Activated gamma-delta T cell treated with Interleukin-2 at 50 U/mL for 16 hours (primary cell): ENCODE results near the gene MYOM3.

ENCODE experiments used
- DNase-seq: peaks from one replicate; pipeline ENCODE4 v3.0.0-alpha.2; 2020

MYOM3 gene

DNA sequence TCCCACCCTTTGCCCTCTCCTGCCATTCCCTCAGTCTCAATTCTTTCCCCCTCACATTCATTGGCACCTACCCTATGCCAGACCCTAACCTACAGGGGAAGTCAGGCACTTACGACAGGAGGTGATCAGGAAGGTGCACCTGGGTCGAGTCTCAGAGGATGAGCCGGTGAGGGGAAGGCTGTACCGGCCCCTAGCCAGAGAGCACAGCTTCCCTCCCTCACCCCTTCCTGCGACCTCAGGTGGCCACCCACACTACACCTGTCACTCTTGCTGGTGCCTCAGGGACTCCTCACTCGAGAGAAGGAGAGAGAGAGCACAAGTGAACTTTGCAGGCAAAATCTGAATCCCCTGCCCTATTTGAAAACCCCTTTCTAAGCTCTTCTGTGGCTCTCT lies 1.7 kb upstream of the MYOM3 start:
- DNase-seq, result no peak

GRCh38 chr1:24111262-24111995 lies 506 bp downstream of the MYOM3 start:
- DNase-seq, result no peak

DNA sequence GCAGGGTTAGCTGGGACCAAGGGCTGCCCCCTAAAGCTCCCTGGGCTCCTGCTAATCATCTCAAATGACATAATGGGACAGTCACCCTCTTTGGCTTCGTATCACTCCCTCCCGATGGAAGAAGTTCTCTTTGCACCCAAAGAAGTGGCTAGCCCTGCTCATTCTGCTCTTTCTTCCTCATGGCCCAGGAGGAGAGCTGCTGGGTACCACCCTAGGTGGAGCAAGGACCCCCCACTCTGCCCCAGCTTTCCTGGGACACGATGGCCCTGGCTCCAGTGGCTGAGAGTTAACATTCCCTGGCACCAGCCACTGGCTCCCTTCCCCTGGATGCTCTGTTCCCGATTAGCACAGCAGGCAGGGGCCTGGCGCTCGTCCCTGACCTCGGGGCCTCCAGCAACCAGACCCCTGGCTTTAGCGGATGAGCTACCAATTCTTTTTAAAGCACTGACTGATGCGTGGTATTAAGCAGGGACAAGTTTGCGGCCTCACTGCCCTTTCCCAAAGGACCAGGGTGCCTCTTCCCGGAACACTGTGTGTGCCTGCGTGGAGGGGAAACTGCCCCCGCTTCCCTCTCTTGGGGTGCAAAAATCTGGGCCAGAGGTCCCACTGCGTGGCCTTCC lies 1.2 kb downstream of the MYOM3 start:
- DNase-seq, result no peak

- no peak for DNase-seq
Measured at GRCh38 chr1:24109686-24110475, 2.1 kb downstream of the MYOM3 start.

GRCh38 chr1:24109166-24109483 lies 2.8 kb downstream of the MYOM3 start:
- no peak for DNase-seq

DNA sequence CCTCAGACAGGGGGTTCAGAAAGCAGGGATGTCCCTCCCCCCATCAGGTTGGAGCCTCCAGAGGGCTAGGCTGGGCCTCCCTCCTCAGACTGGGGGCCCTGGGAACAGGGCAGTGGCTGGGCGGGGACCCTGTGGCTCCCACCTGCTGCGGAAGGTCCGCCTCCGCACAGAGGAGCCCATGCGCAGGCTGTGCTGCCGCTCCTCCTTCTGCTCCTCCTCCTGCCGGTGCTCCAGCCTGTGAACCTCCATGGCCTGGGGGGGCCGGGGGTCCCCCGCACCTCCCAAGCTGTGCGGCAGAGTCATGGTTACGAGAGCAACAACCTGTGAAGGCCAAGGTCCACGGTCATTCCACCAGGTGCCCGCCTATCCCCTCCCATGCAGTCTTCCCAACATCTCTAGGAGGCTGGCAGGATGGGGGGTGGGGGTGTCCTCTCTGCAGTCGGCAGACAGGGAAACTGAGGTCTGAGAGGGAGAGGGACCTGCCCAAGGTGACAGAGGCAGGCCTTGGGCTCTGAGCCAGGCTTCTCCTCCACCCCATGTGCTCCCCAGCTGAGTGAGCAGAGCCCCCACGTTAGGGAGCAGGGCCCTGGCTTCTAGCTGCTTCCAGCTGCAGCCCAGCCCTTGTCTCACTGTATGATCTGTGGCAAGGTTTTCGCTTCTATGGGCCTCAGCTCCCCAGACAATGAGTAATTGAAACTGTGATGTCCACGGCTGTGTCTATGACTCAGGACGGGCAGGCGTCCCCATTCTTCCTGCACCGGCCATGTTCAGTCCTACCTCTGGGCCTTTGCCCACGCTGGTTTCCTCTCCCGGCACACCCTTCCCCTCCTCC lies 3.4 kb downstream of the MYOM3 start:
- no peak for DNase-seq

- no peak for DNase-seq
Measured at GRCh38 chr1:24107462-24108138, 4.3 kb downstream of the MYOM3 start.

- no peak for DNase-seq
Measured at GRCh38 chr1:24105368-24106160, 6.4 kb downstream of the MYOM3 start.

DNA sequence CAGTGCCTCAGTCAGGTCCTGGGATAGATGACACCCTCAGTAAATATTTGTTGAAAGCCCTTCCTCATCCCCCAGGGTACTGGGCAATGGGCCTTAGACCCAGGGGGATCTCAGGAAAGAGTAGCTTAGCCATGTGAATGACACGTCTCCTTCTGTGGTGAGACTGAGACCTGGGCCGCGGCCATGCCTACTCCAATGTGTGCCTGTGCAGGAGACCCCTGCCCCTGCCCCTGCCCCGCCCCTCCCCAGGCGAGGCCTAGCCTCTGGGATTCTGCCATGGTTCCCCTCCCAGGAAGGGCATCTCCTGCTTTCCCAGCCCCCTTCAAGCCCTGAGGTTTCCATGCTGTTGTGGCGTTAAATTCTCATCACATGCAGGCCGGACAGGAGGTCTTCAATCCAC lies 7.1 kb downstream of the MYOM3 start:
- no peak for DNase-seq

- no peak for DNase-seq
Measured at GRCh38 chr1:24103879-24104278, 8.1 kb downstream of the MYOM3 start.

DNA sequence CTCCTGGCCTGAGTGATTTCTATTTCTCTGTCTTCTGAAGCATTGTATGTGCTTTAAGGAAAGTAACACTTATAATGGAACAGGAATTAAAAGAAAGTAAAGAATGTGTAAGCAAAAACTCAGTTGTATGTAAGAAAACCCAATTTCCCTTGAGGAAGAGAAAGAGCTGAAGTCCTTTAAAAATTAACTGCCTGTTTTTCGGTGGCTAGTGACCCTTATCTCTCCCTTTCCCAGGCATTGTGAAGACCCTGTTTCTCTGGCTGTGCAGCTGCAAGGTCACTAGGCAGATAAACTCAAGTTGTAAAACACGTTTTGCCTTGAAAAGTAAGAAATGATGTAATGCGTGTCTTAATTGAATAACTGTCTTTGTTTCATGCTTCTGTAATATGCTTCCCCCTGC lies 8.5 kb downstream of the MYOM3 start:
- no peak for DNase-seq

- no peak for DNase-seq
Measured at GRCh38 chr1:24102961-24103360, 9.0 kb downstream of the MYOM3 start.

DNA sequence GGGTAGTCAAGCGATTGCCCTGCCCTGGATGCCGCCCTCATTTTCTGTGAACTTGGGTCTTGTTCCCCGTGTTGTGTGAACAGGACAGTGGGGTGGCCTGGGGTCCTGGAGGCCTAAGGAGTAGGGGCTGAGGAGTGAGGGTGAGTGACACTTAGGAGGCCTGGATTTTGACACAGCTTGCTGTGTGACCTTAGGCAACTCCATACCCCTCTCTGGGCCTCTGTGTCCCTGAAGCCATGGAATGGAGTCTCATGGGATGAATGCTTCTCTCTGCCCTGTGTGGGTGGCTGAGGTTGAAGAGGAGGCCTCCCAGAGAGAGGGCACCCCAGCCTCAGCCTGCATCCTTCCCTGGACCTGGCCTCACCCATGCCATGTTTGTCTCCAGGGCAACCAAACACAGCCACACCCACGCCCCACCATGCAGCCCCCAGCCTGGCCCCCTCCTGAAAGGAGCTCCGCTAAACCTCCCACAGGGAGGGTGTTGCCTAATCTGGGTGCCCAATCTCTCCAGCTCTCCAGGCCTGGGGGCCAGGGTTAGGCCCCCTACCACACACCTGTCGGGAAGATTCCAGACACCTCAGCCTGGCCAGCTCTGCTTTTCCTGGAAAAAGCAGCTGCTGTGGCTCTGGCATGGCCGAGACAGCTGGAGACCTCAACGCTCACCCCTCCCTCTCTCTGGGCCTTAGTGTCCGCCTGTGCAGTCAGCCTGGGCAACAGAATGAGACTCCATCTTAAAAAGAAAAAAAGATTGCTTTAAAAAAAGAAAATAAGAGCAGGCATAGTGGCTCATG lies 9.9 kb downstream of the MYOM3 start:
- no peak for DNase-seq

GRCh38 chr1:24100945-24101737 lies 10.8 kb downstream of the MYOM3 start:
- DNase-seq, result no peak

GRCh38 chr1:24098943-24099638 lies 12.8 kb downstream of the MYOM3 start:
- no peak for DNase-seq

GRCh38 chr1:24098102-24098501 lies 13.8 kb downstream of the MYOM3 start:
- no peak for DNase-seq

DNA sequence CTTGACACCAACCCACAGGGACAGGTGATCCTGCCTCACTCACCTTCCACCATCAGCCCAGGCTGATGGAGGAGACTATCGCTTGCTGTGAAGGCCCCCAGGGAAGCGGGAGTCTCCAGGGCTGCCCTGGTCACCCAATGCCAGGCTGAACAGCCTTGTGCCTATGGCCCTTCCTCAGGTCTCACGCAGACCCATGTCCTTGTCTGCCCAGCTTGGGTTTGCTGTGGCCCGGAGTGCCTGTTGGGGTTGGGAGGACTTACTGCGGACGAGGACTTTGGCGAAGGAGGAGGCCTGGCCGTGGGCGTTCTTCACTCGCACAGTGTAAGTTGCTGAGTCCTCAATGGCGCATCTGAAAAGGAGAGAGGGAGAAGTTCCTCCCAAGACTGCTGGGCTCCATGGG lies 14.3 kb downstream of the MYOM3 start:
- DNase-seq, result no peak

DNA sequence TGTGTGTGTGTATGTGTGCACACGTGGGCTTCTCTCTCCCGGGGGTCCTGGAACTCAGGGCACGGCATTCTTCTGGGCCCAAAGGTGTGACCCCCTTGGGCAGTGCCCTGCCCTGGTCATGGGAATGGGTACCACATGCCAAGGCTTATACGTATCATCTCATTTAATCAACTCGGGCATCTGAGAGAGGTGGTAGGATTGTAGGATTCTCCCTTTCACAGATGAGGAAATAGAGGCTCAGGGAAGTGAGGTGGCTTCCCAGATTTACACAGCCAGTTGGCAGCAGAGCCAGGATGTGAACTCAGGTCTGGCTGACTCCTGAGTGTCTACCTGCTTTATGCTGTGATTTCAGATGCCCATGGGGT lies 15.2 kb downstream of the MYOM3 start:
- no peak for DNase-seq

GRCh38 chr1:24096009-24096738 lies 15.8 kb downstream of the MYOM3 start:
- no peak for DNase-seq
